GM21576 (cell line): ENCODE results near the gene RASAL3.
"Not testable (repeated sequence)": the region's sequence is repeated elsewhere in the genome, so short reads cannot be mapped to it uniquely, and the experiment has no call there.

Experiments
- ATAC-seq: cut with Tn5 transposase; IDR thresholded peaks from one replicate; pipeline ENCODE4 v1.9.1; 2021; ENCODE audit warnings: mild to moderate bottlenecking, moderate library complexity; ENCODE audit not compliant: unreplicated experiment

RASAL3 gene

DNA sequence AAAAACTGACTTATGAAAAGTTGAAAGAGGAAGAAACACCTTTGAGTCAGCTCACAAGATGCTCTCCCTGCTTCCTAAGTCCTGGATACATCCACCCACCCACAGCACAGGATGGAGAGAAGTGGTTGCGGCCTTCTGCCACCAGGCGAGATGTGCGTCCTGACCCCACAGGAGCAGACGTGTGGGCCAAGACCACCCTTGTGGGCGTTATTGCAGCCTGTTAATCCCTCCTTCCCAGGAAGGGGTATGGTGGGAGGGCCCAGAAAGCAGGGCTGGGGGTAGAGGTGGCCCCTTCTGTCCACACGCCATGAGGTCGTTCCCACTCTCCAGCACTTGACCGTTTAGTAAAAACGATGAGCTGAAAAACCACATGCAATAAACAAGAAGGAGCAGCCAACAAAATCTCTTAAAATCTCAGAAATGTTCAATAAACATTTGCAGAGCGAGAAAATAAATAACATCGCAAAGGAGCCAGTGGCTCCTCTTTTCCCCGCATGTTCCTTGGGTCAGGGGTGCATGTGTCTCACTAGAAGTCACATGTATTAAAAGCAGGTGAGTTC is 43.1 kb downstream of the RASAL3 start:
- no peak for ATAC-seq

DNA sequence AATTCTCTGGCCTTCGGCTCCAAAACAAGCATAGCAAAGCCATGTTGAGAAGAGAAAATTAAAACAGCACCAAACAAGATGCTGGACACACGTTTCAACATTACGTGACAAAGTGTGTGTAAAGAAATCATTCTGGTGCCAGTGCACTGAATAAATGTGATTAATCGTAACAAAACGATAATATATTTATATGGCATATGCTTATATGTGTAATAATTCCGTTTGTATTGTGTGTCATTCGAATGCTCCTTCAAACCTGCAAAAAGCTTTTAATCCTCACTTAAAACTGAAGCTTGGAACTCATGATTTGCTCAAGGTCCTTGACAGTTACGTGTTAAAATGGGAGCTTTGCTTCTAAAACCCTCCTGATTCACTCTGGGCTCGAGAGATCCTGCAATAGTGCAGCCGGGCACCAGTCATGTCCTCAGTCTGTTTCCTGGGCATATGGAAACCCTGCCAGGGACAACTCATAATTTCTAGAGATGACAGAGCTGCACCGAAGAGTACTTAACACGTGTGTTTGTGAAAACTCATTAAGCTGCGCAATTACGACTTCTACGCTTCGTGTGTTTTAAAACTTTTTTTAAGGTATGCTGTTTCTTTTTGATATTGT is 44.8 kb downstream of the RASAL3 start:
- ATAC-seq = no peak

DNA sequence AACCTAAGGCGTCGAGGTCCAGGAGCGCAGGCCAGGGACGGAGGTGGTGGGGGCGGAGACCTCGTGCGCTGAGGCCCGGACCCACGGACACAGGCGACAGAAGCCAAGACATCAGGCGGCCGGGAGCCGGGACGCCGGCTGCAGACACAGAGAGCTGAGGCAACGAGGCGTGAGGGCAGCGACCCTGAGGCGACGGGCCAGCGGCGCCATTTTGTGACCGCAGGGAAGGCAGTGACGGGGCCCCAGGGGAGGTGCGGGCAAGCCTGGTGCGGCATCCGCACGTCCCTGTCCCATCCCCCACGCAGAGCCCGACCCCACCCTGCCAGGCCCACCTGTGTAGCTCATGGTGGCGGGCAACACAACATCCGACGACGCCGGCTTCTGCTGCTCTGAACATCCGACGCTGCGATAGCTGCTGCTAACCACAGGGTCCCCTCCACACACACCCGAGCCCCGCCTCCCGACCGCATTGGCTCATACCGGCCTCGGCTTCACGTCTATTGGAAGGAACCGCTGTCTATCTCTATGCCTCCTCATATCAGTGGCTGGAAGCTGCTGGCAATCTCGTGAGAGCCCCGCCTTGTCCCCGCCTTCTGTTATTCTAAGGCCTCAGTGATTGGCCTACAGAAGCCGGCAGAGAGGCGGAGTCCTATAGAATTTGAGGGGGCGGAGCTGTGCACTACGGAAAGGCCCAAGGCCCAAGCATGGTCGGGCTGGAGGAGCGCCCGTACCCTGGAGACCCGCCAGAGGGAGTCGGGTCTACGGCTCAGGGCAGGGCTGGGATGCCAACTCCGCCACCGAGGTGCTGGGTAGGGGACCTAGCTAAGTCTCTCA is 45.5 kb downstream of the RASAL3 start, which contains the start of gene AKAP8L:
Gene AKAP8L (minus strand): TSS at position 410 of the 834 bp plus-strand sequence. CDS start 65 bp downstream, at position 345.
- peak; percentile 92 for ATAC-seq

DNA sequence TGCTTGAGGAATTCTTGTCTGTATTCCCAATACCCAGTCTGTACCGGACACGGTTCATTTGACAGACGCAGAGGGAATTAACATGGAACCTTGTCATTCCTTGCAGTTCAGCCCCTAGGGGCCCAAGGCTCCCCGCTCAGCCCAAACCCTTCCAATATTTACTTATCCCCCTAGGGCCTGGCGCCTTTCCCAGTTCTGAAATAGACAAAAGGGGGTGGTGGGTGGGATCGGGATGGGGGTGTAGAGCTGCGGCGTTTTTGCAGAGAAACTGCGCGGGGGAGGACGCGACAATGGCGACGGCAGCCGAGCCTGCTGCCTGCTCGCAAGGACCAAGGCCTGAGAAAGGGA is 46.1 kb downstream of the RASAL3 start:
- ATAC-seq = no peak

DNA sequence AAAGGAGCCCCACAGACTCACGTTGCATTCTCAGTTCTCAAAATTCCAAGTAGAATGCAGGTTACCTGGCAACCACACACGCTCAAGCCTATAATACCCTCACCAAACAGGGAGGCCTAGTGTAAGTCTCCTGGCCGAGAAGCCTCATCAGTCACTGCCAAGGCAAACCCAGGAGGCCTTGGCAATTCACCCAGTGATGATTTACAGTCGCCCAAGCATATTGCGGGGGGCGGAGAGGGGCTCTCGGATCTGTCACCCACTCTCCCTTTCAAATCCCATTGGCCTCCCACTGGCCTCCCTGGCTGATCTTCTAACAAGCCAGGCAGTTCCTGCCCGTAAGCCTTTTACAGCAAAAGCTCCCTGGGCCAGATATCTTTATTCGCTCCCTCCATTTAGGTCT is 46.6 kb downstream of the RASAL3 start:
- ATAC-seq = no peak

DNA sequence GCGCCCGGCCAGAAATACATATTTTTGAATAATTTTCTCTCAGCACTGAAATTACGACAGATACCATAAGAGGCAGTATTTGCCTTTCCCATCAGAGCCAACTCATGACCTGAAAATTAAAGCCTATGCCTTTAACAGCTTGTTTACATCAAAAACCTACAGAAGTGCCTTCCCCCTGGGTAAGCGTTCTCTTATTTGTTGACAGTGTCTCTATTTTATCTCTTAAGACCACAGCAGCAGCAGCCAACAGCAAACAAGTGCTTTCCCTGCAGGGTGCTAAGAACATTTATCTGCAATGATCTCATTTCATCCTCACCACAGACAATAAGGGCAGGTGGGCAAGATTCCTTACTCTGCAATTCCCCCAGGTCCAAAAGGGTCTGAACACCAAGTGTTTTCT is 51.5 kb downstream of the RASAL3 start:
- ATAC-seq = no peak

DNA sequence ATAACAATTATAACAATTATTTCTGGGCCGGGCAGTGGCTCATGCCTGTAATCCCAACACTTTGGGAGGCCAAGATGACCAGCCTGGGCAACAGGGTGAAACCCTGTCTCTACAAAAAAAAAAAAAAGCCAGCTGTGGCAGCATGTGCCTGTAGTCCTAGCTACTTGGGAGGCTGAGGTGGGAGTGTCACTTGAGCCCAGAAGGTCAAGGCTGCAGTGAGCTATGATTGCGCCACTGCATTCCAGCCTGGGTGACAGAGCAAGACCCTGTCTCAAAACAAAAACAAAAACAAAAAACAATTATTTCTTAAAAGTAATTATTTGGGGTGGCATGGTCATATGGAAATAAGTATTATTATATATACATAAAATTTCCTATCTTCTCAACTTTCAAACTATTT is 53.0 kb downstream of the RASAL3 start:
- not testable (repeated sequence) for ATAC-seq

DNA sequence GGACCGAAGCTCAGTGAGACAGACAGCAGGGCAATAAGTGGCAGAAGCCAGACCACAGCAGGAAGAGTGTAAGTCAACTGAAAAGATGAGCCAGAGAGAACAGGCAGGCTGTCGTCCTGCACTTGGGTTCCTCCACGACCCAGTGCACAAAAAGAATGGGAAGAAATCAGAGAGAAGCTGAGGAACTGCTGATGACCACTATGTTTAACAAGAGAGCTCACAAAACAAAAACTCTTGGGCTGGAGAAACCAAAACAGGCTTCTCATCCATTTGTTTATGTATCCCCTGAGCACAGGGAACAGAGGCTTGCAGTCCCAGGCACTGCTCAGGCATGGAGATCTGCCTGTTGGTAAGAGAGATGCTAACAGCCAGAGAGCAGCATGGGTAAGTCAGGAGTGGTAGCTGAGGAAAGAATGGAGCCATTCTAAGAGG is 59.5 kb downstream of the RASAL3 start:
- no peak for ATAC-seq

DNA sequence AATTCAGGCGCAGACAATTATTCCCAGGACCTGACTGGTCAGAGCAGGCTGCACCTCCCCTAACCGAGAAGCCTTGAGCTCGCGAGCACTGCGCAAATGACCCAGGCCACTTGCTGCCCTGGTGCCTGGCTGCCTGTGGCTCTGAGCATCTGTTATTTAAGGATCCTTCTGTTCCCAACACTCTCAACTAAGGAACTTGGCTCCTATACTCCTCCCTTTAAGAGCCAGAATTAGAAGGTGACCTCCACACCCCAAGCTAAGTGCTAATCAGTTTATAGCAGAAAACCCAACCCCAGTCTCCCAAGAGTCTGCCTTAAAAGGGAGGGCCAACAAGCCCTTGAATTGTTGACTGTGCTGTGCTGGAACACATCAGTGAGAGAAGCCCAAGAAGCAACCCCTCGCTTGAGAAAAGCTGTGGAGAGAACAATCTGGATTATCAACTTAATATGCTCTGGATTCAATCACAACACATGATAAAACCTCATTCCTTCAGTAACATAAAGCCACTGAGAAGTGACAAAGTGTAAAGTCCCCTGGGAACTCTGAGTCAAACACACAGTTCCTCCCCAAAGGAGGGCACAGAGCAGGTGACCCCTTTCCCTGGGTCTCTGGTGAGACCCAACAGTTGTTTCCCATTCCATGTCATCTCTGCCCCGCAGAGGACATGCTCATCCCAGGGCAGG is 60.1 kb downstream of the RASAL3 start:
- ATAC-seq = no peak

DNA sequence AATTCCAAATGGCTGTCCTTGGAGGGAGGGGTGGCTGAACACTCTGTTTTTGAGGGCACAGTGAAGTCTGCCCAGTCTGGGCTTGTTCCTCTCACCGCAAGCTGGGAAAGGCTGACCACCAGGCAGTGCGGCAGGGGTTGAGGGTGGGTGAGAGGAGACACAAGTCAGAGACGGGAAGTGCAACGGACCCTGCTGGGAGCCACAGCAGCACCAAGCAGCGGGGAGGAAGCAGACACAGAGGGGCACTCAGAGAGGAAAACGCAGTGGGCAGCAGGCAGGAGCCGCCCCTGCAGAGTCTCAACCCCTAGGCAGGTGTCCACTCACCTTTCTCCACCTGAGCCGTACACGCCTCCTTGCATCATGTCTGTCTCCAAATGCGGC is 61.2 kb downstream of the RASAL3 start:
- ATAC-seq = no peak

DNA sequence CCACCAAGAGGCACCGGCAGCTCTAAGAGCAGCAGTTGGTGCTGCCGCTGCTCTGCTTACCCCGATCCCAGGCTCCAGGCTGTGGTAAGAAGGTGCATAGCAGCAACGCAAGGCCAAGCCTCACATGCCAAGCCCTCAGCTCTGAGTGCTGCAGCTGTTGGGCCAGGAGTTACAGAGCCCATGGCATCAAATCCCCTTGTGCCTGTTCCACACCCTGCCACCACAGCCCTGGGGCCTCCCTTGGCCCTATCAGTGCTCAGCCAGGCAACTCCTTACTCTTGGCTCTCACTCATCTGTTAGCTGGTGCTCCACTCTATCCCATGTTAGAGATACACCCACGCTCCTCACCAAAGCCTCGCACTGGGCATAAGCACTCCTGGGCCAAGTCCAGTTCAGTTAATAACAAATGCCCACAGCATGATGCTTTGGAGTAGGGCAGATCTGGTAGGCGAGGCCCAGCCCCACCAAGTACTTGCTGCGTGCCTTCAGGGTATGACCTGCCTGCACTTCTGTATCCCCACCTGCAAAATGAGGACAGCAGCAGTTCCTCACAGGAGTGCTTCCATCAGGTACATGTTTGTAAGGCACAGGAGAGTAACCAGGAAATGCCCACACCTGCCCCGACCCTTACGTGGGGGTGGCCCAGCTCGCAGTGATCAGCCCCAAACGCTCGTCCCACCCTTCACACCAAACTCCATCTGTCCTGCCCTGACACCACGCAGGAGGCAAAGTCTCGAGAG is 61.8 kb downstream of the RASAL3 start:
- ATAC-seq = no peak
